Measurements from ENCODE around the gene ADAMTS19. TPM values are rescaled to one million over a fixed set of nuclear protein-coding genes. Genes with fewer than 3 reads are reported as not detected.

Gene ADAMTS19
- total RNA-seq, 2 donors from 2014 or later = 26.2 to 34.6 TPM

DNA sequence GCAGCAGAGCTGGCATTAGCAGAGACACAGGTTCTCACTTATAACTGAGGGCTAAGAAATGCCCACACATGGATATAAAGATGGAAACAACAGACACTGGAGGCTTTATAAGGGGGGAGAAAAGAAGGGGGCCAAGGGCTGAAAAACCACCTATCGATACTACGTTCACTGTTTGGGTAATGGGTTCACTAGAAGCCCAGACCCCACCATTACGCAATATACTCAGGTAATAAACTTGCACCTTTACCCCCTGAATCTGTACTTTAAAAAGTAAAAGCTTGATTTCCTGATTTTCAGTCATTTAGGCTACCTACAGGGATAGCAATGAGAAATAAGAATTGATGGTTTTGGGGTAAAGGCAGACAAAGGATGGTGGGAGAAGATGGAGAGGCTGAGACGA, 285.9 kb downstream of the ADAMTS19 start:
- Mint-ChIP-seq H3K27me3 (ENCODE audit: insufficient read depth) (no peaks in the 10 kb centered on the region), H3K4me1 (peaks cover 7% of the 10 kb centered on the region), H3K27ac (no peak overlapping the region), H3K9me3 (no peaks in the 10 kb centered on the region), H3K36me3 (ENCODE audit: low read depth) (no peaks in the 10 kb centered on the region), H3K4me3 (no peak overlapping the region)
- WGBS, 2 experiments (ENCODE audit: insufficient coverage in 1 of 2, insufficient read length in 1 of 2) = 96 to 100% methylated on average over 1 to 4 of the region's 4 CpGs
- Histone ChIP-seq H3K4me3 (ENCODE audit: low read length) (no peak overlapping the region), H3K9ac (ENCODE audit: extremely low read depth, low read length, poor library complexity, severe bottlenecking) (no peak overlapping the region), H3K4me1 (ENCODE audit: control insufficient read depth, insufficient read depth, low read length) (no peaks in the 10 kb centered on the region), H3K27me3 (ENCODE audit: control insufficient read depth, insufficient read depth, low read length, poor library complexity, severe bottlenecking) (no peaks in the 10 kb centered on the region), H3K36me3 (ENCODE audit: control insufficient read depth, insufficient read depth, low read length) (no peaks in the 10 kb centered on the region), H3K27ac (ENCODE audit: low read depth, low read length) (no peak overlapping the region), H3K9me3 (ENCODE audit: control insufficient read depth, low read length) (no peaks in the 10 kb centered on the region)
- TF ChIP-seq, protein P1, sequence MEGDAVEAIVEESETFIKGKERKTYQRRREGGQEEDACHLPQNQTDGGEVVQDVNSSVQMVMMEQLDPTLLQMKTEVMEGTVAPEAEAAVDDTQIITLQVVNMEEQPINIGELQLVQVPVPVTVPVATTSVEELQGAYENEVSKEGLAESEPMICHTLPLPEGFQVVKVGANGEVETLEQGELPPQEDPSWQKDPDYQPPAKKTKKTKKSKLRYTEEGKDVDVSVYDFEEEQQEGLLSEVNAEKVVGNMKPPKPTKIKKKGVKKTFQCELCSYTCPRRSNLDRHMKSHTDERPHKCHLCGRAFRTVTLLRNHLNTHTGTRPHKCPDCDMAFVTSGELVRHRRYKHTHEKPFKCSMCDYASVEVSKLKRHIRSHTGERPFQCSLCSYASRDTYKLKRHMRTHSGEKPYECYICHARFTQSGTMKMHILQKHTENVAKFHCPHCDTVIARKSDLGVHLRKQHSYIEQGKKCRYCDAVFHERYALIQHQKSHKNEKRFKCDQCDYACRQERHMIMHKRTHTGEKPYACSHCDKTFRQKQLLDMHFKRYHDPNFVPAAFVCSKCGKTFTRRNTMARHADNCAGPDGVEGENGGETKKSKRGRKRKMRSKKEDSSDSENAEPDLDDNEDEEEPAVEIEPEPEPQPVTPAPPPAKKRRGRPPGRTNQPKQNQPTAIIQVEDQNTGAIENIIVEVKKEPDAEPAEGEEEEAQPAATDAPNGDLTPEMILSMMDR (conservative IDR thresholded peaks at IDR 0.05) = no peak
- no peak for DNase-seq

DNA sequence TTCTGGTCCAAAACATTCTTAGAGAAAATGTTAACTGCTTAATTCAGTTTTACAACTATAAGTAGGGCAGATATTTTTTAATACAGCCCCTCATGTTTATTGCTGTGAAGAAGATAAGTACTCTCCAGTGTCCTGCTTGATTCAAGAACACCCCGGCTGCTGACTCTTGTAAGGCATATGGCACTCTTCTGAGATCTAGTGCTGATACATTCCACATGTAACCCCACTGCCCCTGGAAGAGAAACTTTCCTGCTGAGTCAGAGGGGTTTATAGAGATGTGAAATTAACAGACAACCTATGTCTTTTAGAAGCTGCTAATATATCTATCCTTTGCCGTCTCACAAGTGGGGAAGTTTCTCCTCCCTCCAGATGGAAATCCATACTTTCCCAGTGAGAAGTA, 286.8 kb downstream of the ADAMTS19 start:
- Mint-ChIP-seq H3K27ac (no peak overlapping the region), H3K4me1 (peaks cover 7% of the 10 kb centered on the region)

DNA sequence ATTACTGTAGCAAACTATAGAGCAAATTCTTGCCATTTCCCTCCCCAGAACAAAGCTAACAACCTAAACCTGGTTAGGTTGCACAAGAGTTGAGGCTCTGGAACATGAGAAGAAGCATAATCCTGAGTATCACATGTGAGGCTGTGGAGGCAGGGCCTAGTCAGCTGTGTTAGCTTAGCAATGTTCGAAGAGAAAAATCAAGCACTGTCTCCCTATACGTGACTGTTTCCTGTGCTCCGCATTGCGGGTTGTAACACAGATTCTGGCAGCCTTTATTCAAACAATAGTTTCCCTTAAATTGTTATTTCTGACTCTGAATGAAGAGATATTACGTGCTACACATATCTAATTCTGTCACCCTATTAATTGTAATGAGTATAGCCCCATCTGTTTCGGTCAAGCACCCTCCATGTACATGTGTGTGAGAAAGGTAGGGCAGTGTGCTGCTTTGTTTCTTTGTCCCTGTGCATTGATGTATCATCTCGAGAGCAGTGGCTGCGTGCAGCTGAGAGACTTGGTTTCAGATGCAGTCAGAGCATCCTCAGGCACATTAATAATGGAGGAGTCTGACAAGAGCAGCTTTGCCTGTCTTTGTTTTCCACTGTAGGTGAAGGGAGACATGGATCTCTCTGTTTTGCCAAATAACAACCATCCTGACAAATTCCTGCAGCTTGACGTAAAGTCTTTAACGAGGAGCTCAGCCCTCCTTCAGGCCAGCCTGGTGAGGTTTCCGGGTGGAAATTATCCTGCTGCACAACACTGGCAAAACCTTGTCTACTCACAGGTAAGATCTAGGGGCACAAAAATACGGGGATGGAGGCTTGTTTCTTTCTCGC, 287.7 kb downstream of the ADAMTS19 start, which contains the start of gene MINAR2:
Gene MINAR2 (plus strand): TSS at position 523 of the 836 bp plus-strand sequence. CDS start 97 bp downstream, at position 620.
- peak within 1 kb of the TSS; percentile 23 for H3K27ac Mint-ChIP-seq
- no peaks in the 10 kb centered on the region for H3K36me3 ChIP-seq (ENCODE audit: control insufficient read depth, insufficient read depth, low read length)
- no peak within 1 kb of the TSS for H3K27ac ChIP-seq (ENCODE audit: low read depth, low read length)
- H3K9ac ChIP-seq (ENCODE audit: extremely low read depth, low read length, poor library complexity, severe bottlenecking) = no peak within 1 kb of the TSS
- no peaks in the 10 kb centered on the region for H3K36me3 Mint-ChIP-seq (ENCODE audit: low read depth)
- no peaks in the 10 kb centered on the region for H3K9me3 Mint-ChIP-seq
- H3K27me3 ChIP-seq (ENCODE audit: control insufficient read depth, insufficient read depth, low read length, poor library complexity, severe bottlenecking) = no peaks in the 10 kb centered on the region
- no peak within 1 kb of the TSS for H3K4me3 Mint-ChIP-seq
- no peaks in the 10 kb centered on the region for H3K27me3 Mint-ChIP-seq (ENCODE audit: insufficient read depth)
- DNase-seq = no peak
- WGBS, 2 experiments (ENCODE audit: insufficient coverage in 1 of 2, insufficient read length in 1 of 2) = 92 to 96% methylated on average over 9 to 13 of the region's 13 CpGs
- H3K4me3 ChIP-seq (ENCODE audit: low read length) = no peak within 1 kb of the TSS
- H3K4me1 ChIP-seq (ENCODE audit: control insufficient read depth, insufficient read depth, low read length) = no peaks in the 10 kb centered on the region
- H3K4me1 Mint-ChIP-seq = peaks cover 7% of the 10 kb centered on the region
- TF ChIP-seq, protein P1 (conservative IDR thresholded peaks at IDR 0.05) = no peak
- no peaks in the 10 kb centered on the region for H3K9me3 ChIP-seq (ENCODE audit: control insufficient read depth, low read length)

More for the DNA sequence above, 286.8 kb downstream of the ADAMTS19 start:
- 90 to 91% methylated on average over 2 of the region's 2 CpGs for WGBS, 2 experiments (ENCODE audit: insufficient coverage in 1 of 2, insufficient read length in 1 of 2)
- Histone ChIP-seq H3K4me3 (ENCODE audit: low read length) (no peak overlapping the region), H3K9me3 (ENCODE audit: control insufficient read depth, low read length) (no peaks in the 10 kb centered on the region), H3K27ac (ENCODE audit: low read depth, low read length) (no peak overlapping the region), H3K4me1 (ENCODE audit: control insufficient read depth, insufficient read depth, low read length) (no peaks in the 10 kb centered on the region), H3K27me3 (ENCODE audit: control insufficient read depth, insufficient read depth, low read length, poor library complexity, severe bottlenecking) (no peaks in the 10 kb centered on the region), H3K36me3 (ENCODE audit: control insufficient read depth, insufficient read depth, low read length) (no peaks in the 10 kb centered on the region), H3K9ac (ENCODE audit: extremely low read depth, low read length, poor library complexity, severe bottlenecking) (no peak overlapping the region)
- H3K36me3 Mint-ChIP-seq (ENCODE audit: low read depth) = no peaks in the 10 kb centered on the region
- H3K9me3 Mint-ChIP-seq = no peaks in the 10 kb centered on the region
- H3K27me3 Mint-ChIP-seq (ENCODE audit: insufficient read depth) = no peaks in the 10 kb centered on the region
- TF ChIP-seq, protein P1 (conservative IDR thresholded peaks at IDR 0.05) = no peak
- no peak overlapping the region for H3K4me3 Mint-ChIP-seq
- no peak for DNase-seq

All from endodermal cell (in vitro differentiated cells).